K562 (cell line): ENCODE data around the gene PLEKHM3.

Experiments used
- CBX5 ChIP-seq: IDR thresholded peaks from 2 replicates; pipeline ENCODE4 v1.6.1; 2014; ENCODE audit warnings: low read depth, borderline replicate concordance
- HDAC6 ChIP-seq: IDR thresholded peaks from 2 replicates; pipeline ENCODE4 v1.6.1; 2012; ENCODE audit warnings: low read depth, mild to moderate bottlenecking, control low read depth, inconsistent platforms, low read length, moderate library complexity
- MEIS2 ChIP-seq: fragments of 450-650 bp; IDR thresholded peaks from 2 replicates; pipeline ENCODE4 v1.6.1; 2014; ENCODE audit warnings: mild to moderate bottlenecking; ENCODE audit not compliant: partially characterized antibody
- NBN ChIP-seq: fragments of 450-650 bp; IDR thresholded peaks from 2 replicates; pipeline ENCODE4 v1.6.1; 2016; ENCODE audit warnings: low read depth, mild to moderate bottlenecking

DNA sequence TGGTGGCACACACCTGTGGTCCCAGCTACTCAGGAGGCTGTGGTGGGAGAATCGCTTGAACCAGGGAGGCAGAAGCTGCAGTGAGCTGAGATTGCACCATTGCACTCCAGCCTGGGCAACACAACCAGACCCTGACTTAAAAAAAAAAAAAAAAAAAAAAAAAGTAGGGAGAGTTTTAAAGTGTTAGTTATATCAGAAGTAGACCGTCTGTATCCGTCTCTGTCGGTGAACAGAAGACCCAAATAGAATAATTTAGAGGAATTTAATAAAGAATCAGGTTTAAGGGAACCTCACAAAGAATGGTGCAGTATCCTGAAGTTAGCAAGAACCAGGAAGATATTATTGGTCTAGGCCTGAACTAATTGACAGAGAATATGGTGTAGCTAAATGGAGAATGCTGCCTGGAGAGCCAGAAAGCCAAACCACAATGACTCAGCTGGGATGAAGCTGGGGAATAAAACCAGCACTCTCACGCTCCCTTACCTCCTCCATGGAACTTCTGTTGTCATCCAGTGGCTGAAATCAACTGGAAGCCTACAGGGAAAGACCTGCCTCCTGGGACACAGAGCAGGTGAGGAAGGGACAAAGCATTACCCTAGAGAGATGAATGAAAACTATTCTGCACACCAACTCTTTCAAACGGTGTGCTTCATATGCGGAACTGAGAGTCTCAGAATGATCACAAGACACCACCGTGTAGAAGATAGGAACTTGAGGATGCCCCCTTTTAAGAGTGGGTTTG, 39.1 kb upstream of the PLEKHM3 start:
- TF ChIP-seq MEIS2 (no peak), HDAC6 (no peak), NBN (no peak), CBX5 (no peak)
